Vagina (tissue), 2 donors: ENCODE results near the gene TJP1. TPM values are rescaled to one million over a fixed set of nuclear protein-coding genes. Genes with fewer than 3 reads are reported as not detected.

ENCODE experiments used
- DNase-seq, 2 donors: peaks; one replicate each; pipeline ENCODE4 v3.0.0-alpha.2; 2017; ENCODE audit errors: extremely low spot score in 2 of 2
- H3K27ac ChIP-seq: fragments of 200-600 bp; sonication (generic); one replicate; pipeline ENCODE4 v1.5.1; 2019
- H3K27me3 ChIP-seq: fragments of 200-600 bp; sonication (generic); one replicate; pipeline ENCODE4 v1.5.1; 2019
- H3K36me3 ChIP-seq, 2 donors: fragments of 200-600 bp; sonication (generic); one replicate each; pipeline ENCODE4 v1.5.1; 2017 to 2019
- H3K4me1 ChIP-seq: fragments of 200-600 bp; sonication (generic); one replicate; pipeline ENCODE4 v1.5.1; 2019
- H3K4me3 ChIP-seq, 2 donors: fragments of 200-600 bp; sonication (generic); 1 replicate in 1 of 2; 2 replicates in 1 of 2; pipeline ENCODE4 v1.5.1; 2016 to 2019
- H3K9me3 ChIP-seq: fragments of 200-600 bp; sonication (generic); one replicate; pipeline ENCODE4 v1.5.1; 2019
- CTCF ChIP-seq, 3 experiments: fragments of 450-650 bp in 2 of 3; fragments of 200-600 bp in 1 of 3; sonication (generic) in 1 of 3; IDR thresholded peaks; one replicate each; pipeline ENCODE4 v1.5.1; 2017 to 2019; ENCODE audit warnings: antibody characterized with exemption in 3 of 3, mild to moderate bottlenecking in 2 of 3, moderate library complexity in 2 of 3
- POLR2A ChIP-seq, 2 donors: fragments of 450-650 bp; IDR thresholded peaks; one replicate each; pipeline ENCODE4 v1.6.1; 2017; ENCODE audit warnings: antibody characterized with exemption in 2 of 2, mild to moderate bottlenecking in 2 of 2, moderate library complexity in 2 of 2
- POLR2AphosphoS5 ChIP-seq, 2 donors: sonication (generic); formaldehyde crosslinking; IDR thresholded peaks; one replicate each; pipeline ENCODE4 v1.9.0; 2017; ENCODE audit warnings: antibody characterized with exemption in 2 of 2, mild to moderate bottlenecking in 2 of 2, low read depth in 1 of 2; ENCODE audit not compliant: insufficient read depth in 1 of 2
- intact Hi-C: fragments of 100-400 bp; cut with DNase I; formaldehyde crosslinking; loops from one replicate; pipeline ENCODE4 v1.15.1; 2023
- total RNA-seq: library from RNA; depleted of rRNA; stranded (reverse); fragments of >200 nt; gene quantifications from one replicate; pipeline ENCODE4 v1.2.3, GENCODE V29; 2016

Gene TJP1
- total RNA-seq, 1 donor from 2014 or later, result 110 TPM

GRCh38 chr15:29864501-29864900 is 42.2 kb upstream of the TJP1 start:
- Histone ChIP-seq H3K9me3 (no peaks in the 10 kb centered on the region), H3K4me1 (peaks cover 10% of the 10 kb centered on the region), H3K27ac (no peak overlapping the region), H3K4me3 (no peak overlapping the region), H3K27me3 (no peaks in the 10 kb centered on the region), H3K36me3 (no peaks in the 10 kb centered on the region)
- intact Hi-C loops, result no loop called here
- TF ChIP-seq CTCF (IDR thresholded peaks at IDR 0.05), result no peak
- TF ChIP-seq POLR2A (IDR thresholded peaks at IDR 0.05), result no peak
- no peak for TF ChIP-seq POLR2AphosphoS5 (IDR thresholded peaks at IDR 0.05; ENCODE audit: insufficient read depth in 1 of 2, low read depth in 1 of 2)
- DNase-seq, result no peak

GRCh38 chr15:29863438-29863837 is 41.2 kb upstream of the TJP1 start:
- DNase-seq, result no peak
- Histone ChIP-seq H3K4me1 (no peaks in the 10 kb centered on the region), H3K27me3 (no peaks in the 10 kb centered on the region), H3K9me3 (no peaks in the 10 kb centered on the region), H3K4me3 (no peak overlapping the region), H3K27ac (no peak overlapping the region), H3K36me3 (no peaks in the 10 kb centered on the region)
- intact Hi-C loops, result no loop called here
- TF ChIP-seq POLR2AphosphoS5 (IDR thresholded peaks at IDR 0.05; ENCODE audit: insufficient read depth in 1 of 2, low read depth in 1 of 2) (no peak), CTCF (IDR thresholded peaks at IDR 0.05) (no peak), POLR2A (IDR thresholded peaks at IDR 0.05) (no peak)

GRCh38 chr15:29862271-29862670 is 40.0 kb upstream of the TJP1 start:
- intact Hi-C loops, result no loop called here
- TF ChIP-seq POLR2A (IDR thresholded peaks at IDR 0.05) (no peak), POLR2AphosphoS5 (IDR thresholded peaks at IDR 0.05; ENCODE audit: insufficient read depth in 1 of 2, low read depth in 1 of 2) (no peak), CTCF (IDR thresholded peaks at IDR 0.05) (no peak)
- no peaks in the 10 kb centered on the region for H3K27me3 ChIP-seq
- H3K36me3 ChIP-seq, result no peaks in the 10 kb centered on the region
- no peak overlapping the region for H3K27ac ChIP-seq
- DNase-seq, result no peak
- no peaks in the 10 kb centered on the region for H3K4me1 ChIP-seq
- no peaks in the 10 kb centered on the region for H3K9me3 ChIP-seq
- H3K4me3 ChIP-seq, result no peak overlapping the region

- Histone ChIP-seq H3K4me3 (no peak overlapping the region), H3K9me3 (no peaks in the 10 kb centered on the region), H3K36me3 (no peaks in the 10 kb centered on the region), H3K27ac (no peak overlapping the region), H3K27me3 (no peaks in the 10 kb centered on the region), H3K4me1 (no peaks in the 10 kb centered on the region)
- intact Hi-C loops, result no loop called here
- no peak for DNase-seq
- TF ChIP-seq CTCF (IDR thresholded peaks at IDR 0.05) (no peak), POLR2AphosphoS5 (IDR thresholded peaks at IDR 0.05; ENCODE audit: insufficient read depth in 1 of 2, low read depth in 1 of 2) (no peak), POLR2A (IDR thresholded peaks at IDR 0.05) (no peak)
Measured at GRCh38 chr15:29860872-29861271, 38.6 kb upstream of the TJP1 start.

GRCh38 chr15:29859973-29860715 is 37.9 kb upstream of the TJP1 start:
- Histone ChIP-seq H3K4me3 (no peak overlapping the region), H3K27me3 (no peaks in the 10 kb centered on the region), H3K4me1 (no peaks in the 10 kb centered on the region), H3K36me3 (no peaks in the 10 kb centered on the region), H3K27ac (no peak overlapping the region), H3K9me3 (no peaks in the 10 kb centered on the region)
- TF ChIP-seq POLR2AphosphoS5 (IDR thresholded peaks at IDR 0.05; ENCODE audit: insufficient read depth in 1 of 2, low read depth in 1 of 2) (no peak), CTCF (IDR thresholded peaks at IDR 0.05) (no peak), POLR2A (IDR thresholded peaks at IDR 0.05) (no peak)
- intact Hi-C loops, result no loop called here
- DNase-seq, result no peak
